Panc1 (cell line): Measurements from ENCODE around the gene AMZ1. TPM values are rescaled to one million over a fixed set of nuclear protein-coding genes. Genes with fewer than 3 reads are reported as not detected.

Source experiments
- ATAC-seq: fragments of 200-7000 bp; cut with Tn5 transposase; 2 replicates; pipeline ENCODE4 v1.9.1; 2020; ENCODE audit warnings: mild to moderate bottlenecking, moderate library complexity
- BruUV-seq: library from RNA; stranded (reverse); fragments of 400-500 nt; replicated peaks from 2 replicates; lab custom pipeline; 2021; lab: Mats Ljungman, UMichigan
- CTCF ChIA-PET: fragments of 300-600 bp; sonication (Branson Sonifier 250); formaldehyde crosslinking; loops from one replicate; lab custom pipeline; 2022; ENCODE audit warnings: antibody characterized with exemption; lab: Charles Lee
- POLR2A ChIA-PET: fragments of 300-600 bp; sonication (Branson Sonifier 250); formaldehyde crosslinking; loops from one replicate; lab custom pipeline; 2022; ENCODE audit warnings: antibody characterized with exemption; lab: Charles Lee
- DNase-seq: peaks from one replicate; pipeline ENCODE4 v3.0.0-alpha.2; 2010; ENCODE audit warnings: low read depth, low spot score
- H3K27ac ChIP-seq: 2 replicates; pipeline ENCODE4 v1.5.1; 2011; ENCODE audit warnings: mild to moderate bottlenecking, low read length, inconsistent platforms
- H3K27me3 ChIP-seq: fragments of 200-500 bp; sonication (Bioruptor generic); 2 replicates; pipeline ENCODE4 v1.6.0; 2014; ENCODE audit warnings: low read length, inconsistent platforms; ENCODE audit not compliant: control insufficient read depth, insufficient read depth
- H3K36me3 ChIP-seq: fragments of 200-500 bp; sonication (Bioruptor generic); 2 replicates; pipeline ENCODE4 v1.5.1; 2014; ENCODE audit warnings: inconsistent platforms, mild to moderate bottlenecking, low read length, moderate library complexity; ENCODE audit not compliant: control insufficient read depth, insufficient read depth
- H3K4me1 ChIP-seq: 2 replicates; pipeline ENCODE4 v1.5.1; 2011; ENCODE audit warnings: inconsistent platforms, mild to moderate bottlenecking, low read length, moderate library complexity; ENCODE audit not compliant: control insufficient read depth, insufficient read depth
- H3K4me3 ChIP-seq, 2 experiments: 2 replicates each; pipeline ENCODE4 v1.5.1; 2011 to 2012; ENCODE audit warnings: low read depth in 2 of 2, low read length in 2 of 2, mild to moderate bottlenecking in 2 of 2, inconsistent platforms in 1 of 2, moderate library complexity in 1 of 2
- H3K9me3 ChIP-seq: fragments of 200-500 bp; sonication (Bioruptor generic); 2 replicates; pipeline ENCODE4 v1.5.1; 2014; ENCODE audit warnings: low read depth, mild to moderate bottlenecking, inconsistent platforms, low read length, moderate library complexity; ENCODE audit not compliant: control insufficient read depth, insufficient read depth
- POLR2AphosphoS5 ChIP-seq: IDR thresholded peaks from 2 replicates; pipeline ENCODE4 v1.6.1; 2012; ENCODE audit warnings: mild to moderate bottlenecking, low read depth, low read length, moderate library complexity
- SIN3A ChIP-seq: IDR thresholded peaks from 2 replicates; pipeline ENCODE4 v1.6.1; 2012; ENCODE audit warnings: low read depth, mild to moderate bottlenecking, low read length, moderate library complexity, borderline replicate concordance; ENCODE audit not compliant: insufficient read depth
- TCF7L2 ChIP-seq: IDR thresholded peaks from 2 replicates; pipeline ENCODE4 v1.6.1; 2011; ENCODE audit warnings: mild to moderate bottlenecking, low read depth, low read length, inconsistent platforms
- in situ Hi-C: cut with HindIII; loops from 2 replicates; pipeline ENCODE4 v1.10.0; 2016; ENCODE audit warnings: low sequenced_read_pairs, low pct_unique_long_range_greater_than_20kb
- intact Hi-C: fragments of 100-400 bp; cut with micrococcal nuclease; formaldehyde crosslinking; loops from one replicate; pipeline ENCODE4 v1.10.0; 2022; ENCODE audit not compliant: unreplicated experiment
- total RNA-seq: library from RNA; stranded (reverse); gene quantifications from one replicate; pipeline ENCODE4 v1.2.1, GENCODE V29; 2021; ENCODE audit not compliant: unreplicated experiment
- TF ChIP-seq, protein P1 (sequence below): fragments of 450-650 bp; IDR thresholded peaks from 2 replicates; pipeline ENCODE4 v1.5.1; 2017; ENCODE audit warnings: mild to moderate bottlenecking
- TF ChIP-seq, protein P2 (sequence below), 2 experiments: IDR thresholded peaks; 2 replicates each; pipeline ENCODE4 v1.6.1; 2011 to 2012; ENCODE audit warnings: low read depth in 2 of 2, control low read depth in 1 of 2, low read length in 1 of 2, mild to moderate bottlenecking in 1 of 2, moderate library complexity in 1 of 2; ENCODE audit not compliant: insufficient read depth in 1 of 2

AMZ1 gene
- total RNA-seq, 1 experiment from 2014 or later = 0.57 TPM

DNA sequence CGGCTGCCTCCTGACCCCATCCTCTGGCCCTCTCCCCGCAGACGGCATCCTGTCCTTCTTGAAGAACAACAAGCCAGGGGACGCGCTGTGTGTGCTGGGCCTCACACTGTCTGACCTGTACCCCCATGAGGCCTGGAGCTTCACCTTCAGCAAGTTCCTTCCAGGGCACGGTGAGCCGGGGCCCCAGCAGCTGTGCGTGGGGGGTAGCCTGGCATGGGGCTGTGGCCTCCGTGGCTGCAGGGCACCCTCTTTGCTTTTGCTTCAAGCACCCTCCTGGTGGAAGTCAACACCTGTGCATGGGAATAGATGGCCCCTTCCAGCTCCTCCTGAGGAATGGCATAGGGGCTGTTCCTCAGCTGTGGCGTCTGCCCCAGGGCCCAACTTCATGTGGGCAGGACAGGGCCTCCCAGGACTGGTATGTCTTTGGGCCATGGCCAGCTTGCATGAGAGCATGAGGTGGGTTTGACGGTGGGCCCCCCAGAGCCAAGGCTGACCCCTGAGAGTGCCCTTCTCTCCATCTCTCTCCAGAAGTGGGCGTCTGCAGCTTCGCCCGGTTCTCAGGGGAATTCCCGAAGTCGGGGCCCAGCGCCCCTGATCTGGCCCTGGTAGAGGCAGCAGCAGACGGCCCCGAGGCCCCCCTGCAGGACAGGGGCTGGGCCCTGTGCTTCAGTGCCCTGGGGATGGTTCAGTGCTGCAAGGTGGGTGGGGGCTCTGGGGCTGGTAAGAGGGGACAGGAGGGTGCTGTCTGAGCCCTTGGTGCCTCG lies 20.7 kb downstream of the AMZ1 start:
- Histone ChIP-seq H3K27me3 (no peaks in the 10 kb centered on the region), H3K36me3 (no peaks in the 10 kb centered on the region), H3K9me3 (no peaks in the 10 kb centered on the region), H3K4me3 (no peak overlapping the region), H3K4me1 (peaks cover 3% of the 10 kb centered on the region; the same call in 1 of the 2 replicates), H3K27ac (no peak overlapping the region)
- TF ChIP-seq, protein P1, sequence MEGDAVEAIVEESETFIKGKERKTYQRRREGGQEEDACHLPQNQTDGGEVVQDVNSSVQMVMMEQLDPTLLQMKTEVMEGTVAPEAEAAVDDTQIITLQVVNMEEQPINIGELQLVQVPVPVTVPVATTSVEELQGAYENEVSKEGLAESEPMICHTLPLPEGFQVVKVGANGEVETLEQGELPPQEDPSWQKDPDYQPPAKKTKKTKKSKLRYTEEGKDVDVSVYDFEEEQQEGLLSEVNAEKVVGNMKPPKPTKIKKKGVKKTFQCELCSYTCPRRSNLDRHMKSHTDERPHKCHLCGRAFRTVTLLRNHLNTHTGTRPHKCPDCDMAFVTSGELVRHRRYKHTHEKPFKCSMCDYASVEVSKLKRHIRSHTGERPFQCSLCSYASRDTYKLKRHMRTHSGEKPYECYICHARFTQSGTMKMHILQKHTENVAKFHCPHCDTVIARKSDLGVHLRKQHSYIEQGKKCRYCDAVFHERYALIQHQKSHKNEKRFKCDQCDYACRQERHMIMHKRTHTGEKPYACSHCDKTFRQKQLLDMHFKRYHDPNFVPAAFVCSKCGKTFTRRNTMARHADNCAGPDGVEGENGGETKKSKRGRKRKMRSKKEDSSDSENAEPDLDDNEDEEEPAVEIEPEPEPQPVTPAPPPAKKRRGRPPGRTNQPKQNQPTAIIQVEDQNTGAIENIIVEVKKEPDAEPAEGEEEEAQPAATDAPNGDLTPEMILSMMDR = no peak
- TF ChIP-seq, protein P2, sequence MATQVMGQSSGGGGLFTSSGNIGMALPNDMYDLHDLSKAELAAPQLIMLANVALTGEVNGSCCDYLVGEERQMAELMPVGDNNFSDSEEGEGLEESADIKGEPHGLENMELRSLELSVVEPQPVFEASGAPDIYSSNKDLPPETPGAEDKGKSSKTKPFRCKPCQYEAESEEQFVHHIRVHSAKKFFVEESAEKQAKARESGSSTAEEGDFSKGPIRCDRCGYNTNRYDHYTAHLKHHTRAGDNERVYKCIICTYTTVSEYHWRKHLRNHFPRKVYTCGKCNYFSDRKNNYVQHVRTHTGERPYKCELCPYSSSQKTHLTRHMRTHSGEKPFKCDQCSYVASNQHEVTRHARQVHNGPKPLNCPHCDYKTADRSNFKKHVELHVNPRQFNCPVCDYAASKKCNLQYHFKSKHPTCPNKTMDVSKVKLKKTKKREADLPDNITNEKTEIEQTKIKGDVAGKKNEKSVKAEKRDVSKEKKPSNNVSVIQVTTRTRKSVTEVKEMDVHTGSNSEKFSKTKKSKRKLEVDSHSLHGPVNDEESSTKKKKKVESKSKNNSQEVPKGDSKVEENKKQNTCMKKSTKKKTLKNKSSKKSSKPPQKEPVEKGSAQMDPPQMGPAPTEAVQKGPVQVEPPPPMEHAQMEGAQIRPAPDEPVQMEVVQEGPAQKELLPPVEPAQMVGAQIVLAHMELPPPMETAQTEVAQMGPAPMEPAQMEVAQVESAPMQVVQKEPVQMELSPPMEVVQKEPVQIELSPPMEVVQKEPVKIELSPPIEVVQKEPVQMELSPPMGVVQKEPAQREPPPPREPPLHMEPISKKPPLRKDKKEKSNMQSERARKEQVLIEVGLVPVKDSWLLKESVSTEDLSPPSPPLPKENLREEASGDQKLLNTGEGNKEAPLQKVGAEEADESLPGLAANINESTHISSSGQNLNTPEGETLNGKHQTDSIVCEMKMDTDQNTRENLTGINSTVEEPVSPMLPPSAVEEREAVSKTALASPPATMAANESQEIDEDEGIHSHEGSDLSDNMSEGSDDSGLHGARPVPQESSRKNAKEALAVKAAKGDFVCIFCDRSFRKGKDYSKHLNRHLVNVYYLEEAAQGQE (IDR thresholded peaks at IDR 0.05; ENCODE audit: insufficient read depth in 1 of 2, low read depth in 2 of 2, low read length in 1 of 2) = no peak
- no peak for TF ChIP-seq POLR2AphosphoS5
- TF ChIP-seq SIN3A = no peak
- TF ChIP-seq TCF7L2 = no peak
- POLR2A ChIA-PET = no interaction called here
- DNase-seq (no peak), ATAC-seq (no peak)
- intact Hi-C loops = no loop called here
- no TSS peak for BruUV-seq
- in situ Hi-C loops = no loop called here
- CTCF ChIA-PET = interaction anchor here (0.6 to 1.3 kb wide), 3 partner anchors 10 to 26 kb away, joined by 3 to 5 read pairs (median 4); no protein-coding TSS in a partner anchor

DNA sequence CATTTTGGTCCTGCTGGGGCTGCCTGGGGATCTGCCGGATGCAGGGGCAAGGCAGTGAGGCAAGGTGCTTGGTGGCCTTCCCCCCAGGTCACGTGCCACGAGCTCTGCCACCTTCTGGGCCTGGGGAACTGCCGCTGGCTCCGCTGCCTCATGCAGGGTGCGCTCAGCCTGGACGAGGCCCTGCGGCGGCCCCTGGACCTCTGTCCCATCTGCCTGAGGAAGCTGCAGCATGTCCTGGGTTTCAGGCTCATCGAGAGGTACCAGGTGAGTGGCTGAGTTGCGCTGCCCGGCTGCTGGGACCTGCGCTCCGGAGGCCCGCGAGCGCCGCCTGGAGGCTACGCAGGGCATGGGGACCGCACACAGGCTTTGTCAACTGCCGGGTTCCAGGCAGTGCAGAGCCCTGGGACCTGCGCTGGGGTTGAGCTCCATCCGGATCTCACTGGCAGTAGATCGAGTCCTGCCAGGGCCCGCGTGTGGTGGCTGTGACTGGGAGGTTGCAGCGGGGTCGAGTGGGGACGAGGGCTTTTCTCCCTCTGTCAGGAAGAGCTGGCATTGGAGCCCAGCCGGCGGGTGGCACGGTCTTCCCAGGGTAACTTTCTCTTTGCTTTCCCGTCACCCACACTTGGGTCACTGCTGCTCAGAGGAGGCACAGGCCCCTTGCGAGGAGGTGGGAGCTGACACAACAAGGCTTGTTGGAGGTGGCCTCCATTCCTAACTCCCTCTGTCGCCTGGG lies 21.7 kb downstream of the AMZ1 start:
- ATAC-seq (peak; percentile 88), DNase-seq (peak; percentile 33)
- Histone ChIP-seq H3K27me3 (no peaks in the 10 kb centered on the region), H3K4me1 (peaks cover 3% of the 10 kb centered on the region; the same call in 1 of the 2 replicates), H3K9me3 (no peaks in the 10 kb centered on the region), H3K4me3 (no peak overlapping the region), H3K36me3 (no peaks in the 10 kb centered on the region), H3K27ac (no peak overlapping the region)
- BruUV-seq = no TSS peak
- intact Hi-C loops (no loop called here), in situ Hi-C loops (no loop called here)
- POLR2A ChIA-PET = interaction anchor here (0.5 kb wide), 1 partner anchor 152 kb away, joined by 3 read pairs; no protein-coding TSS in a partner anchor
- CTCF ChIA-PET = interaction anchor here (0.5 to 1.8 kb wide), 11 partner anchors 9 to 258 kb away, joined by 3 to 6 read pairs (median 3); no protein-coding TSS in a partner anchor
- TF ChIP-seq, protein P2 (IDR thresholded peaks at IDR 0.05; ENCODE audit: insufficient read depth in 1 of 2, low read depth in 2 of 2, low read length in 1 of 2) = no peak
- TF ChIP-seq SIN3A = no peak
- TF ChIP-seq, protein P1 = peak; percentile 100
- no peak for TF ChIP-seq TCF7L2
- TF ChIP-seq POLR2AphosphoS5 = peak; percentile 26; the same call in 1 of the 2 replicates
